NB4 (cell line): ENCODE results near the gene PPHLN1.

Experiments used
- CTCF ChIP-seq: IDR thresholded peaks from one replicate; pipeline ENCODE4 v1.5.1; 2012; ENCODE audit warnings: low read depth, low read length
- POLR2A ChIP-seq: IDR thresholded peaks from 2 replicates; pipeline ENCODE4 v1.6.1; 2011; ENCODE audit warnings: mild to moderate bottlenecking; ENCODE audit not compliant: insufficient read length; ENCODE audit errors: extremely low read depth

GRCh38 chr12:42362647-42363260 is 36.8 kb downstream of the PPHLN1 start:
- TF ChIP-seq POLR2A: no peak
- no peak for TF ChIP-seq CTCF
